Left colon (tissue), 2 donors: Measurements from ENCODE around the gene USP36. TPM values are rescaled to one million over a fixed set of nuclear protein-coding genes. Genes with fewer than 3 reads are reported as not detected.
"Not testable (repeated sequence)": the region's sequence is repeated elsewhere in the genome, so short reads cannot be mapped to it uniquely, and the experiment has no call there.

Experiments used
- ATAC-seq: fragments of 200-7000 bp; cut with Tn5 transposase; one replicate; pipeline ENCODE4 v1.9.1; 2020; ENCODE audit warnings: mild to moderate bottlenecking, moderate library complexity
- DNase-seq, 2 donors: peaks; one replicate each; pipeline ENCODE4 v3.0.0-alpha.2; 2020
- intact Hi-C, 2 donors: fragments of 100-400 bp; cut with DNase I in 1 of 2; cut with micrococcal nuclease in 1 of 2; formaldehyde crosslinking; loops; one replicate each; pipeline versions ENCODE4 v1.11.2 to v1.14.0; 2022; cut with DNase I, micrococcal nuclease
- long read RNA-seq: library from polyadenylated mRNA; unstranded; transcript quantifications from one replicate; pipeline ENCODE4 v2.0.0, GENCODE V29; 2021
- total RNA-seq, 2 donors: library from RNA; stranded (reverse); fragmentation: NEBNext Ultra II Directional; extraction: Animal tissue kit (Norgen Biotek cat#: 25700); gene quantifications; one replicate each; pipeline ENCODE4 v1.2.1, GENCODE V29; 2021
- donor health status: DM: no; HTN: no; CAD: no.
- donor health status: DM: yes; HTN: yes; CAD: no.

Gene USP36
- total RNA-seq: 10 to 100 TPM; 35.7 to 45.1 TPM
- long read RNA-seq, partial matches to known transcripts: 3 of 8 reads
- long read RNA-seq, other reads (novel, unspliced or antisense): 5 of 8 reads

- intact Hi-C loops: no loop called here
- peak; percentile 99 to 100 for DNase-seq
Observed at GRCh38 chr17:78840780-78841611, at the start of gene USP36. USP36 (minus strand) TSS chr17:78840814; CDS start chr17:78836363, 4,451 bp downstream.

GRCh38 chr17:78890096-78890495, 49.5 kb upstream of the USP36 start:
- not testable (repeated sequence) for ATAC-seq

More at GRCh38 chr17:78840780-78841611, at the start of gene USP36:
- peak; percentile 88 for ATAC-seq

GRCh38 chr17:78889531-78889930, 48.9 kb upstream of the USP36 start:
- DNase-seq (no peak), ATAC-seq (no peak)
- intact Hi-C loops: no loop called here

More at GRCh38 chr17:78890096-78890495, 49.5 kb upstream of the USP36 start:
- intact Hi-C loops, DNase-seq: not testable (repeated sequence)

GRCh38 chr17:78888941-78889518, 48.4 kb upstream of the USP36 start:
- intact Hi-C loops: no loop called here
- no peak for ATAC-seq
- DNase-seq: no peak

- intact Hi-C loops: no loop called here
- ATAC-seq (no peak), DNase-seq (no peak)
Observed at GRCh38 chr17:78886954-78887353, 46.3 kb upstream of the USP36 start.

GRCh38 chr17:78885956-78886355, 45.3 kb upstream of the USP36 start:
- DNase-seq (no peak), ATAC-seq (no peak)
- intact Hi-C loops: no loop called here

- intact Hi-C loops: no loop called here
- DNase-seq (no peak), ATAC-seq (no peak)
Observed at GRCh38 chr17:78884876-78885667, 44.5 kb upstream of the USP36 start.

GRCh38 chr17:78884148-78884825, 43.7 kb upstream of the USP36 start:
- DNase-seq (no peak), ATAC-seq (no peak)
- intact Hi-C loops: no loop called here

- ATAC-seq (peak; percentile 20), DNase-seq (peak; percentile 43 to 68)
- intact Hi-C loops: no loop called here
Observed at GRCh38 chr17:78883533-78884131, 43.0 kb upstream of the USP36 start.

GRCh38 chr17:78883089-78883532, 42.5 kb upstream of the USP36 start:
- intact Hi-C loops: no loop called here
- DNase-seq (peak in 1 of 2 donors; percentile 63), ATAC-seq (peak; percentile 70)

- DNase-seq: no peak
- ATAC-seq: no peak
- intact Hi-C loops: no loop called here
Observed at GRCh38 chr17:78882540-78883088, 42.0 kb upstream of the USP36 start.

GRCh38 chr17:78879635-78880186, 39.1 kb upstream of the USP36 start:
- ATAC-seq: no peak
- intact Hi-C loops: loop anchor here in 1 of 2 donors (10.0 kb wide), 1 partner anchor 85 kb away; no protein-coding TSS in a partner anchor
- DNase-seq: peak in 1 of 2 donors; percentile 56

GRCh38 chr17:78878871-78879527, 38.4 kb upstream of the USP36 start:
- DNase-seq: no peak
- intact Hi-C loops: loop anchor here in 1 of 2 donors (10.0 kb wide), 1 partner anchor 86 kb away; no protein-coding TSS in a partner anchor

GRCh38 chr17:78878261-78878660, 37.6 kb upstream of the USP36 start:
- intact Hi-C loops: loop anchor here in 1 of 2 donors (10.0 kb wide), 1 partner anchor 87 kb away; no protein-coding TSS in a partner anchor
- no peak for DNase-seq
- ATAC-seq: no peak

More at GRCh38 chr17:78878871-78879527, 38.4 kb upstream of the USP36 start:
- no peak for ATAC-seq

- not testable (repeated sequence) for ATAC-seq, DNase-seq
- intact Hi-C loops: loop anchor here in 1 of 2 donors (10.0 kb wide), 1 partner anchor 88 kb away; no protein-coding TSS in a partner anchor
Observed at GRCh38 chr17:78876954-78877517, 36.4 kb upstream of the USP36 start.

- DNase-seq: no peak
- no peak for ATAC-seq
- intact Hi-C loops: loop anchor here in 1 of 2 donors (10.0 kb wide), 1 partner anchor 89 kb away; no protein-coding TSS in a partner anchor
Observed at GRCh38 chr17:78876094-78876597, 35.5 kb upstream of the USP36 start.
